GM21529 (cell line): Measurements from ENCODE around the gene TMEM235.

Experiments
- ATAC-seq: cut with Tn5 transposase; IDR thresholded peaks from one replicate; pipeline ENCODE4 v1.9.1; 2021; ENCODE audit not compliant: unreplicated experiment

Gene TMEM235

GRCh38 chr17:78230996-78231935 is at the start of gene TMEM235:
TMEM235 (plus strand) TSS chr17:78231631; CDS start chr17:78232024, 393 bp downstream.
- no peak for ATAC-seq

GRCh38 chr17:78182504-78182903 is 48.9 kb upstream of the TMEM235 start:
- ATAC-seq, result no peak

- ATAC-seq, result no peak
Measured at GRCh38 chr17:78183916-78184315, 47.5 kb upstream of the TMEM235 start.

GRCh38 chr17:78184351-78184750 is 47.1 kb upstream of the TMEM235 start:
- no peak for ATAC-seq

- no peak for ATAC-seq
Measured at GRCh38 chr17:78184868-78185267, 46.6 kb upstream of the TMEM235 start.

- no peak for ATAC-seq
Measured at GRCh38 chr17:78185981-78186691, 45.3 kb upstream of the TMEM235 start.

GRCh38 chr17:78186692-78187595 is 44.5 kb upstream of the TMEM235 start, which contains the start of the genes AFMID and TK1:
AFMID (plus strand) TSS chr17:78187362; CDS start chr17:78187371, 9 bp downstream.
TK1 (minus strand) TSS chr17:78187052; CDS start chr17:78186994, 58 bp downstream.
- ATAC-seq, result peak; percentile 86

- no peak for ATAC-seq
Measured at GRCh38 chr17:78196716-78197115, 34.7 kb upstream of the TMEM235 start.

- ATAC-seq, result no peak
Measured at GRCh38 chr17:78197147-78197832, 34.1 kb upstream of the TMEM235 start.

GRCh38 chr17:78200451-78200850 is 31.0 kb upstream of the TMEM235 start:
- no peak for ATAC-seq

GRCh38 chr17:78202666-78203065 is 28.8 kb upstream of the TMEM235 start:
- no peak for ATAC-seq

- ATAC-seq, result no peak
Measured at GRCh38 chr17:78204387-78205123, 26.9 kb upstream of the TMEM235 start.

- no peak for ATAC-seq
Measured at GRCh38 chr17:78205124-78205775, 26.2 kb upstream of the TMEM235 start.

GRCh38 chr17:78206298-78206697 is 25.1 kb upstream of the TMEM235 start:
- ATAC-seq, result no peak

- no peak for ATAC-seq
Measured at GRCh38 chr17:78208486-78208885, 22.9 kb upstream of the TMEM235 start.

GRCh38 chr17:78210111-78210510 is 21.3 kb upstream of the TMEM235 start:
- no peak for ATAC-seq

- ATAC-seq, result no peak
Measured at GRCh38 chr17:78211032-78211431, 20.4 kb upstream of the TMEM235 start.

GRCh38 chr17:78214016-78214705 is 17.3 kb upstream of the TMEM235 start, which contains the start of gene BIRC5:
BIRC5 (plus strand) TSS chr17:78214253; CDS start chr17:78214317, 64 bp downstream.
- ATAC-seq, result peak; percentile 80
